SK-N-SH (cell line): ENCODE measurements around the gene ABCA3.

Experiments used
- EZH2phosphoT487 ChIP-seq: fragments of 200-600 bp; sonication (generic); IDR thresholded peaks from 2 replicates; pipeline ENCODE4 v1.6.1; 2017; ENCODE audit warnings: low read depth, mixed run types, mild to moderate bottlenecking, antibody characterized with exemption, moderate library complexity, borderline replicate concordance
- FOXM1 ChIP-seq: IDR thresholded peaks from 2 replicates; pipeline ENCODE4 v1.4.0; 2012; ENCODE audit warnings: low read depth, mild to moderate bottlenecking
- JUND ChIP-seq: IDR thresholded peaks from 2 replicates; pipeline ENCODE4 v1.4.0; 2012
- NRF1 ChIP-seq: IDR thresholded peaks from 2 replicates; pipeline ENCODE4 v1.6.1; 2012; ENCODE audit warnings: low read depth, mild to moderate bottlenecking, low read length
- POLR2AphosphoS5 ChIP-seq: IDR thresholded peaks from 2 replicates; pipeline ENCODE4 v1.6.1; 2012; ENCODE audit warnings: low read depth, low read length
- SIN3A ChIP-seq: IDR thresholded peaks from 2 replicates; pipeline ENCODE4 v1.6.1; 2012; ENCODE audit warnings: low read depth, mild to moderate bottlenecking, low read length, moderate library complexity, borderline replicate concordance
- TAF1 ChIP-seq: IDR thresholded peaks from 2 replicates; pipeline ENCODE4 v1.6.1; 2012; ENCODE audit warnings: low read depth, mild to moderate bottlenecking, low read length, moderate library complexity, borderline replicate concordance
- TEAD4 ChIP-seq: IDR thresholded peaks from 2 replicates; pipeline ENCODE4 v1.4.0; 2012; ENCODE audit warnings: mild to moderate bottlenecking, borderline replicate concordance; ENCODE audit not compliant: insufficient read depth
- TF ChIP-seq, protein P1 (sequence below): fragments of 200-600 bp; sonication (generic); IDR thresholded peaks from 2 replicates; pipeline ENCODE4 v1.6.1; 2017; ENCODE audit warnings: antibody characterized with exemption, mild to moderate bottlenecking, moderate library complexity
- TF ChIP-seq, protein P2 (sequence below): fragments of 150-350 bp; IDR thresholded peaks from 2 replicates; pipeline ENCODE4 v1.6.1; 2017; ENCODE audit warnings: antibody characterized with exemption, low read length, low read depth, borderline replicate concordance
- TF ChIP-seq, protein P3 (sequence below): IDR thresholded peaks from 2 replicates; pipeline ENCODE4; 2012
- TF ChIP-seq, protein P4 (sequence below): IDR thresholded peaks from 2 replicates; pipeline ENCODE4 v1.4.0; 2012; ENCODE audit warnings: low read depth, borderline replicate concordance

DNA sequence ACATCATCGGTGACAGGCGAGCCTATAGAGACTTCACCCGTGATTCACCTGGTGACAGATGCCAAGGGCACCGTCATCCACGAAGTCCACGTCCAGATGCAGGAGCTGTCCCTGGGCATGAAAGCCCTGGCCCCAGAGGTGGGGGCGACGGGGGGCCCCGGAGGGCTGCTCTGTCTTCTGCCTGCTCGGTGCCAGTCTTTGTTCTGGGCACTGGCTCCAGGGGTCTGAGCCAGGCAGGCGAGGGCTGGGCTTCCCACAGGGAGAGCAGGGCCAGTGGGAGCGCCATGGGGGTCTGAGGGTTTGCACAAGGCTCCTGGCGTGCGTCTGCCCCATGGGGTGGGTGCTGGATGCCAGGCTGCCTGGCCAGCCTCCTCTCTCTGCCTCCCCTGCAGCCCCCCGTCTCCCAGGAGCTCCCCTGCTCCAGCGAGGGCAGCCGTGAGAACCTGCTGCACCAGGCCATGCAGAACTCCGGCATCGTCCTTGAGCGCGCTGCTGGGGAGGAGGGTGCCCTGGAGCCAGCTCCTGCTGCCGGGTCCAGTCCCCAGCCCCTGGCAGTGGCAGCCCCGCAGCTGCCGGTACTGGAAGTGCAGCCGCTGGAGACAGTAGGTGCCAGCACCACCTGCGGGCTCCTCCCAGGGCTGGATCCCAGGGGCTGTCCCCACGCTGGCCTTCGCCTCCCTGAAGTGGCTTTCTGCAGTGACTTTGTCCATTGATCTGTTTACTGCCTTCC, 107.3 kb downstream of the ABCA3 start:
- TF ChIP-seq, protein P1, sequence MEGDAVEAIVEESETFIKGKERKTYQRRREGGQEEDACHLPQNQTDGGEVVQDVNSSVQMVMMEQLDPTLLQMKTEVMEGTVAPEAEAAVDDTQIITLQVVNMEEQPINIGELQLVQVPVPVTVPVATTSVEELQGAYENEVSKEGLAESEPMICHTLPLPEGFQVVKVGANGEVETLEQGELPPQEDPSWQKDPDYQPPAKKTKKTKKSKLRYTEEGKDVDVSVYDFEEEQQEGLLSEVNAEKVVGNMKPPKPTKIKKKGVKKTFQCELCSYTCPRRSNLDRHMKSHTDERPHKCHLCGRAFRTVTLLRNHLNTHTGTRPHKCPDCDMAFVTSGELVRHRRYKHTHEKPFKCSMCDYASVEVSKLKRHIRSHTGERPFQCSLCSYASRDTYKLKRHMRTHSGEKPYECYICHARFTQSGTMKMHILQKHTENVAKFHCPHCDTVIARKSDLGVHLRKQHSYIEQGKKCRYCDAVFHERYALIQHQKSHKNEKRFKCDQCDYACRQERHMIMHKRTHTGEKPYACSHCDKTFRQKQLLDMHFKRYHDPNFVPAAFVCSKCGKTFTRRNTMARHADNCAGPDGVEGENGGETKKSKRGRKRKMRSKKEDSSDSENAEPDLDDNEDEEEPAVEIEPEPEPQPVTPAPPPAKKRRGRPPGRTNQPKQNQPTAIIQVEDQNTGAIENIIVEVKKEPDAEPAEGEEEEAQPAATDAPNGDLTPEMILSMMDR = no peak
- TF ChIP-seq, protein P2, sequence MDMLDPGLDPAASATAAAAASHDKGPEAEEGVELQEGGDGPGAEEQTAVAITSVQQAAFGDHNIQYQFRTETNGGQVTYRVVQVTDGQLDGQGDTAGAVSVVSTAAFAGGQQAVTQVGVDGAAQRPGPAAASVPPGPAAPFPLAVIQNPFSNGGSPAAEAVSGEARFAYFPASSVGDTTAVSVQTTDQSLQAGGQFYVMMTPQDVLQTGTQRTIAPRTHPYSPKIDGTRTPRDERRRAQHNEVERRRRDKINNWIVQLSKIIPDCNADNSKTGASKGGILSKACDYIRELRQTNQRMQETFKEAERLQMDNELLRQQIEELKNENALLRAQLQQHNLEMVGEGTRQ = no peak
- TF ChIP-seq TAF1 (no peak), POLR2AphosphoS5 (no peak), SIN3A (no peak), JUND (no peak), EZH2phosphoT487 (no peak), FOXM1 (no peak), TEAD4 (no peak), NRF1 (no peak)
- TF ChIP-seq, protein P3, sequence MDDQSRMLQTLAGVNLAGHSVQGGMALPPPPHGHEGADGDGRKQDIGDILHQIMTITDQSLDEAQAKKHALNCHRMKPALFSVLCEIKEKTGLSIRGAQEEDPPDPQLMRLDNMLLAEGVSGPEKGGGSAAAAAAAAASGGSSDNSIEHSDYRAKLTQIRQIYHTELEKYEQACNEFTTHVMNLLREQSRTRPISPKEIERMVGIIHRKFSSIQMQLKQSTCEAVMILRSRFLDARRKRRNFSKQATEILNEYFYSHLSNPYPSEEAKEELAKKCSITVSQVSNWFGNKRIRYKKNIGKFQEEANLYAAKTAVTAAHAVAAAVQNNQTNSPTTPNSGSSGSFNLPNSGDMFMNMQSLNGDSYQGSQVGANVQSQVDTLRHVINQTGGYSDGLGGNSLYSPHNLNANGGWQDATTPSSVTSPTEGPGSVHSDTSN = no peak
- TF ChIP-seq, protein P4, sequence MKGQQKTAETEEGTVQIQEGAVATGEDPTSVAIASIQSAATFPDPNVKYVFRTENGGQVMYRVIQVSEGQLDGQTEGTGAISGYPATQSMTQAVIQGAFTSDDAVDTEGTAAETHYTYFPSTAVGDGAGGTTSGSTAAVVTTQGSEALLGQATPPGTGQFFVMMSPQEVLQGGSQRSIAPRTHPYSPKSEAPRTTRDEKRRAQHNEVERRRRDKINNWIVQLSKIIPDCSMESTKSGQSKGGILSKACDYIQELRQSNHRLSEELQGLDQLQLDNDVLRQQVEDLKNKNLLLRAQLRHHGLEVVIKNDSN = no peak
